KMS-11 (cell line): ENCODE data around the gene VPS50.
A peak's percentile ranks its signal among the peaks of the same experiment; 100 is the strongest.

ENCODE experiments used
- H2AFZ ChIP-seq: fragments of 200-600 bp; sonication (generic); 2 replicates; pipeline ENCODE4 v1.6.1; 2016; ENCODE audit warnings: antibody characterized with exemption, mixed run types, low read depth
- H3K27ac ChIP-seq: fragments of 200-600 bp; sonication (generic); 2 replicates; pipeline ENCODE4 v1.6.1; 2016; ENCODE audit warnings: mild to moderate bottlenecking, mixed run types
- H3K27me3 ChIP-seq: fragments of 200-600 bp; sonication (generic); 2 replicates; pipeline ENCODE4 v1.6.1; 2017; ENCODE audit warnings: mild to moderate bottlenecking, low read depth, mixed run types, moderate library complexity; ENCODE audit not compliant: insufficient read depth
- H3K36me3 ChIP-seq: fragments of 200-600 bp; sonication (generic); 2 replicates; pipeline ENCODE4 v1.6.1; 2017; ENCODE audit warnings: mild to moderate bottlenecking, mixed run types; ENCODE audit not compliant: insufficient read depth
- H3K4me1 ChIP-seq: fragments of 200-600 bp; sonication (generic); 2 replicates; pipeline ENCODE4 v1.6.1; 2016; ENCODE audit warnings: mild to moderate bottlenecking, low read depth, mixed run types; ENCODE audit not compliant: poor library complexity, severe bottlenecking
- H3K4me2 ChIP-seq: fragments of 200-600 bp; sonication (generic); 2 replicates; pipeline ENCODE4 v1.7.0; 2016; ENCODE audit warnings: mild to moderate bottlenecking, mixed run types
- H3K4me3 ChIP-seq: fragments of 200-600 bp; sonication (generic); IDR thresholded peaks from 2 replicates; pipeline ENCODE4 v1.6.1; 2017; ENCODE audit warnings: low read depth, low read length, mixed read lengths; ENCODE audit not compliant: insufficient read depth
- H3K79me2 ChIP-seq: fragments of 200-600 bp; sonication (generic); 2 replicates; pipeline ENCODE4 v1.6.1; 2016; ENCODE audit warnings: low read depth, mixed run types; ENCODE audit not compliant: insufficient read depth
- H3K9ac ChIP-seq: fragments of 200-600 bp; sonication (generic); 2 replicates; pipeline ENCODE4 v1.6.1; 2016; ENCODE audit warnings: mild to moderate bottlenecking, mixed run types
- H4K20me1 ChIP-seq: fragments of 200-600 bp; sonication (generic); 2 replicates; pipeline ENCODE4 v1.6.1; 2016; ENCODE audit warnings: mild to moderate bottlenecking, mixed run types; ENCODE audit not compliant: insufficient read depth
- CTCF ChIP-seq: fragments of 200-600 bp; sonication (generic); conservative IDR thresholded peaks from 2 replicates; pipeline ENCODE4 v1.6.1; 2017; ENCODE audit warnings: low read depth, mild to moderate bottlenecking, antibody characterized with exemption, low read length, moderate library complexity, mixed read lengths

The VPS50 gene

GRCh38 chr7:93242106-93242505, 9.9 kb downstream of the VPS50 start:
- TF ChIP-seq CTCF: no peak
- no peaks in the 10 kb centered on the region for H3K27me3 ChIP-seq
- H3K4me3 ChIP-seq: no peak overlapping the region
- no peaks in the 10 kb centered on the region for H4K20me1 ChIP-seq
- no peak overlapping the region for H3K4me2 ChIP-seq
- H3K27ac ChIP-seq: no peak overlapping the region
- H3K79me2 ChIP-seq: peaks cover 20% of the 10 kb centered on the region
- no peaks in the 10 kb centered on the region for H3K36me3 ChIP-seq
- peaks cover 5% of the 10 kb centered on the region for H3K4me1 ChIP-seq
- no peak overlapping the region for H3K9ac ChIP-seq
- H2AFZ ChIP-seq: no peak overlapping the region

DNA sequence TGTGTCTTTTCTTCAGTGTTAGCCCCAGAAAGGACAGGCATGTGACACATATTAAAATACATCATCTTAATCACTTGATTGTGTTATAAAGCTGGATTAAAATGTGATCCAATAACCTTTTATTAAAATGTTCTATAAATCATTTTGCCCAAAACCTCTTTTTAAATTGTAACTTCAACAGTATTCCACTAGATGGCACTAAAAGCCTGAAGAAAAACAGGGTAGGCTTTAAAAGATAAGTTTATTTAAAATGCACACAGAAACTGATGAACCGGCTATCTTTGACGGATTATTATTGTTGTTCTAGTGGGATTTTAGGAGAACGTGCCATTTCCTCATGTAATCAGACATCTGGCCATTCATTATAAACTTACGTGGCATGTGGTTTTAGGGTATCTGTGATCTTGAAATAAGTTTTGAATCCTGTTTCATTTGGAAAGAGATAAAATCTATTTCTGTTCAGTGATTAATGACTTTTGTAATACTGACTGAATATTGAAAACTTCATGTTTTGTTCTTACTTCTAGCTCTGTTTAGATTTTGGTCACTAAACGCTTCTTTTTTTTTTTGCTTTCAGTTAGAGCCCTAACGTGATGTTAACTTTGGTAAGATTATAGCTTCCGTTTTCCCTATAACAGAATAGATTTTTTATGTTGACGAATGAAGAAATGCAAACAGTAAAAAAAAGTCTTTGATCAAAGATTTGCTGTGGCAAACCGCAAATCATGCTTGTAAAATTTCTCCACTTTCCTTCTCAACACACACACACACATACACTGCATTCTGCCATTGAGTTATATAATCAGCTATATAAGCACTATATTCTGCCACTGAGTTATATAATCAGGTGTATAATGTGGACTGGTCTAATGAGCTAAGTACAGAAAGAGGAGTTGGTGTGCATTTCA, 13.6 kb downstream of the VPS50 start:
- no peaks in the 10 kb centered on the region for H4K20me1 ChIP-seq
- H3K4me3 ChIP-seq: no peak overlapping the region
- TF ChIP-seq CTCF: peak; percentile 93
- no peaks in the 10 kb centered on the region for H3K36me3 ChIP-seq
- H3K9ac ChIP-seq: no peak overlapping the region
- no peaks in the 10 kb centered on the region for H3K27me3 ChIP-seq
- H2AFZ ChIP-seq: no peak overlapping the region
- no peak overlapping the region for H3K27ac ChIP-seq
- no peaks in the 10 kb centered on the region; the same call in 1 of the 2 replicates for H3K79me2 ChIP-seq
- peaks cover 5% of the 10 kb centered on the region for H3K4me1 ChIP-seq
- no peak overlapping the region for H3K4me2 ChIP-seq

DNA sequence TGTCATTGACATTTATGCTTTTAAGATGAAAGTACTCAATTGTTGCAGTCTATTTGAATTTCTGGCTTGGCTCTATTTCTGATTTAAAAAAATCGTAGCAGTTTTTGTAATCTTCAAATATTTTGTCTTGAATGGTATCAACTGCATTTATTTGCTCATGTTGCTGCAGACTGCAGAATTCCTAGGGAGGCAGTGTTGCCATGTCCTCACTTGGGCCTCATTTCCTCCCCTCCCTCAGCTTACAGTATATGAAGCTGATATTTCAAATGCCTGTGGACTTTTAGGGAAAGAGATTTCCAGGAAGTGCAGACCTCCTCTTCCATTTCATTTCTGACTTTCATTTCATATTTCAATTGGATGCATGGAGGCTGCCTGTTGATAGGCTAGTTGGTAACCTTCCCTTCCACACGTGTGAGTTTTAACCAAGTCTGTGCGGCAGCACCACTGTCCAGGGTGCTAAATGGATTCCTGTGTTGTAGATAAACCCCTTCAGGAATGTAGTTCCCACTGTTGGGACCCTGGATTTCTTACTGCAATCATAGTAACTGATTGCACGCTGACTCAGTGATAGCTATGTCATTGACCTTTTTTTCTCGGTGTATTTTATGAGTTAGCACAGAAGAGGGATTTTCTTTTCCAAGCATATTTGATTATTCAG, 17.5 kb downstream of the VPS50 start:
- TF ChIP-seq CTCF: no peak
- no peaks in the 10 kb centered on the region for H4K20me1 ChIP-seq
- H3K27ac ChIP-seq: no peak overlapping the region
- H2AFZ ChIP-seq: no peak overlapping the region
- no peaks in the 10 kb centered on the region; the same call in 1 of the 2 replicates for H3K79me2 ChIP-seq
- H3K4me3 ChIP-seq: no peak overlapping the region
- peaks cover 5% of the 10 kb centered on the region for H3K4me1 ChIP-seq
- no peak overlapping the region for H3K9ac ChIP-seq
- H3K27me3 ChIP-seq: no peaks in the 10 kb centered on the region
- no peak overlapping the region for H3K4me2 ChIP-seq
- 0 out of 2 replicates have a peak, but pooled peaks cover 4% of the 10 kb centered on the region for H3K36me3 ChIP-seq

DNA sequence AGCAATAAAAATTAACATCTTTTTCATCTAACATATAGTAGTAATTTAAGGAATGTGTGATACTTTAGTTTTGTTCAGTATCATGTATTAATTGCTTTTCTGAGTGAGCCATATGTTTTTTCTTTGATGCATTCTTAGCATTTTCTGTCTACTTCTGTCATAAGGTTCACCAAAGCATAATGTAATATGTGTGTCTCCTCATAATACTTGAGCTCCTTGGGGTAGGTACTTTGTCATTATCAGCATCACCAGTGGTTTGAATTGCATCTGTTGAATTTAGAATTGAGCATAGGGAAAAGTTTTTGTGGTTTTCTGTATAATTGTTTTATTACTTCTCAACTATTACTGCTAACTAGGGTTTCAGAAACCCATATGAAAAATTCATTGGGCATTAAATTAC, 26.5 kb downstream of the VPS50 start:
- no peak overlapping the region for H3K27ac ChIP-seq
- H3K79me2 ChIP-seq: no peaks in the 10 kb centered on the region
- H3K4me1 ChIP-seq: no peaks in the 10 kb centered on the region
- H3K27me3 ChIP-seq: no peaks in the 10 kb centered on the region
- no peak overlapping the region for H3K9ac ChIP-seq
- TF ChIP-seq CTCF: no peak
- H3K36me3 ChIP-seq: 0 out of 2 replicates have a peak, but pooled peaks cover 4% of the 10 kb centered on the region
- no peaks in the 10 kb centered on the region for H4K20me1 ChIP-seq
- H2AFZ ChIP-seq: no peak overlapping the region
- H3K4me3 ChIP-seq: no peak overlapping the region
- no peak overlapping the region for H3K4me2 ChIP-seq
